BE2C (cell line): ENCODE data around the gene SLC4A2.

ENCODE experiments used
- DNase-seq: peaks from one replicate; pipeline ENCODE4 v3.0.0-alpha.2; 2020
- H3K27me3 ChIP-seq: fragments of 250-450 bp; sonication (Bioruptor Pico); 2 replicates; pipeline ENCODE4 v1.5.1; 2020; ENCODE audit warnings: mild to moderate bottlenecking
- H3K36me3 ChIP-seq: fragments of 250-450 bp; sonication (Bioruptor Pico); 2 replicates; pipeline ENCODE4 v1.5.1; 2020; ENCODE audit warnings: mild to moderate bottlenecking
- H3K4me1 ChIP-seq: fragments of 250-450 bp; sonication (Bioruptor Pico); 2 replicates; pipeline ENCODE4 v1.5.1; 2020
- H3K4me3 ChIP-seq: 2 replicates; pipeline ENCODE4 v1.5.1; 2011; ENCODE audit warnings: low read depth, low read length
- H3K9me3 ChIP-seq: fragments of 250-450 bp; sonication (Bioruptor Pico); 2 replicates; pipeline ENCODE4 v1.5.1; 2020
- CTCF ChIP-seq: IDR thresholded peaks from 2 replicates; pipeline ENCODE4 v1.5.1; 2012; ENCODE audit warnings: mild to moderate bottlenecking, low read depth, low read length

The SLC4A2 gene

GRCh38 chr7:151101621-151102396 is 42.4 kb downstream of the SLC4A2 start:
- peak; percentile 6 for DNase-seq
- Histone ChIP-seq H3K4me3 (no peak overlapping the region), H3K36me3 (peaks cover 17% of the 10 kb centered on the region), H3K27me3 (no peaks in the 10 kb centered on the region), H3K4me1 (no peaks in the 10 kb centered on the region), H3K9me3 (no peaks in the 10 kb centered on the region)
- no peak for TF ChIP-seq CTCF

- no peaks in the 10 kb centered on the region for H3K9me3 ChIP-seq
- no peak for TF ChIP-seq CTCF
- no peaks in the 10 kb centered on the region for H3K4me1 ChIP-seq
- H3K27me3 ChIP-seq: no peaks in the 10 kb centered on the region
- DNase-seq: no peak
- H3K4me3 ChIP-seq: no peak overlapping the region
- peaks cover 16% of the 10 kb centered on the region for H3K36me3 ChIP-seq
Measured at GRCh38 chr7:151102991-151103390, 43.6 kb downstream of the SLC4A2 start.

- H3K4me1 ChIP-seq: no peaks in the 10 kb centered on the region
- no peaks in the 10 kb centered on the region for H3K27me3 ChIP-seq
- no peaks in the 10 kb centered on the region for H3K9me3 ChIP-seq
- H3K4me3 ChIP-seq: no peak overlapping the region
- no peak for TF ChIP-seq CTCF
- no peak for DNase-seq
- H3K36me3 ChIP-seq: peaks cover 14% of the 10 kb centered on the region
Measured at GRCh38 chr7:151103973-151104372, 44.6 kb downstream of the SLC4A2 start.

- Histone ChIP-seq H3K36me3 (peaks cover 14% of the 10 kb centered on the region), H3K27me3 (no peaks in the 10 kb centered on the region), H3K4me1 (no peaks in the 10 kb centered on the region), H3K4me3 (no peak overlapping the region), H3K9me3 (no peaks in the 10 kb centered on the region)
- DNase-seq: peak; percentile 6
- TF ChIP-seq CTCF: no peak
Measured at GRCh38 chr7:151104411-151105235, 45.2 kb downstream of the SLC4A2 start.

GRCh38 chr7:151107882-151108281 is 48.5 kb downstream of the SLC4A2 start:
- DNase-seq: no peak
- no peak for TF ChIP-seq CTCF
- Histone ChIP-seq H3K27me3 (no peaks in the 10 kb centered on the region), H3K4me1 (peaks cover 1% of the 10 kb centered on the region), H3K36me3 (peaks cover 14% of the 10 kb centered on the region), H3K9me3 (no peaks in the 10 kb centered on the region), H3K4me3 (no peak overlapping the region)
